ENCODE data around the gene TMEM132E. TPM values are rescaled to one million over a fixed set of nuclear protein-coding genes. Genes with fewer than 3 reads are reported as not detected.

TMEM132E gene
- total and polyA plus RNA-seq, 2 of the 8 experiments (the other 6 are each of a cell fraction or from before 2014, with no cell fraction given), result 0.45 to 0.60 TPM

DNA sequence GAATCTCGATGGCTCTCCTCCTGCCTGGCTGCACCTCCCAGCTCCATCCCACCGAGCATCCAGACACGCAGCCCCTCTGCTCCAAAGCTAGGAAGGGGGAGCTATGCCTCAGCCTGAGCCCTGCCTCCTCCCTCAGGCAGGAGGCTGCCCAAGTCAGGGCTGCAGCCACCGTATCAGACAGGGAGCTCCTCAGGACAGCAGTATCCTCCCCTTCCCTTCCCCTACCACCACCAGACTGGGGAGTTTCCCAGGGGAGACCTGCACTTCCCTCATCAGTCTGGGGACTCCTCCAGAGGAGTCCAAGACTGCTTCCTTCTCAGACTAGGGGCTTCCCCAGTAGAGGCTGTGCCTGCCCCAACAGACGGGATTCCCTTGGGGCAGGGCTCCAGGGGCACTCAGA, 17.5 kb downstream of the TMEM132E start:
- Histone ChIP-seq H2BK120ac (replicated peaks; ENCODE audit: low read depth, low read length) (no peak overlapping the region), H4K8ac (ENCODE audit: extremely low read depth, insufficient read depth, low read length) (no peak overlapping the region), H3K27me3 (replicated peaks in 1 of 4; ENCODE audit: control insufficient read depth in 3 of 4, extremely low read depth in 1 of 4, insufficient read depth in 3 of 4, low read length in 3 of 4) (peaks cover 0 to 5% (median under 1%) of the 10 kb centered on the region in 4 experiments; a peak in 3 of 7 replicates), H3K4me1 (replicated peaks in 1 of 4; ENCODE audit: control insufficient read depth in 3 of 4, insufficient read depth in 4 of 4, low read length in 3 of 4) (peaks cover 5 to 9% (median 7%) of the 10 kb centered on the region in 4 experiments), H3K23ac (ENCODE audit: insufficient read length) (no peak overlapping the region), H4K20me1 (replicated peaks in 1 of 2; ENCODE audit: control insufficient read depth in 1 of 2, insufficient read depth in 2 of 2, low read length in 2 of 2) (no peaks in the 10 kb centered on the region), H3K18ac (ENCODE audit: extremely low read depth, low read length) (no peak overlapping the region), H4K91ac (replicated peaks; ENCODE audit: insufficient read length, low read length) (no peak overlapping the region), H2AK5ac (ENCODE audit: low read depth, low read length) (0 out of 2 replicates have a peak overlapping the region, but pooled peaks have one; percentile 82), H3K56ac (replicated peaks; ENCODE audit: insufficient read length, low read depth, low read length) (no peak overlapping the region), H3K4me2 (ENCODE audit: insufficient read depth in 1 of 2, low read depth in 2 of 2, low read length in 2 of 2) (no peak overlapping the region), H3K9me3 (ENCODE audit: insufficient read depth in 2 of 2, low read depth in 1 of 2, low read length in 1 of 2) (no peaks in the 10 kb centered on the region), H3K23me2 (ENCODE audit: low read depth, low read length) (no peaks in the 10 kb centered on the region), H3K36me3 (ENCODE audit: control insufficient read depth in 2 of 4, insufficient read depth in 4 of 4, low read length in 3 of 4) (no peaks in the 10 kb centered on the region), H3K9ac (replicated peaks in 1 of 4; ENCODE audit: extremely low read depth in 1 of 4, low read depth in 3 of 4, low read length in 3 of 4) (no peak overlapping the region), H2BK15ac (ENCODE audit: low read length) (peak overlapping the region; percentile 95; the same call in 1 of the 2 replicates), H2BK5ac (ENCODE audit: low read depth, low read length) (no peak overlapping the region), H3K27ac (ENCODE audit: low read depth, low read length) (no peak overlapping the region), H3K14ac (ENCODE audit: insufficient read length) (no peak overlapping the region), H3K4me3 (ENCODE audit: extremely low read depth in 1 of 4, insufficient read depth in 2 of 4, low read depth in 3 of 4, low read length in 4 of 4) (no peak overlapping the region), H2BK20ac (ENCODE audit: low read length) (no peak overlapping the region), H2AFZ (ENCODE audit: low read length) (no peak overlapping the region), H4K5ac (ENCODE audit: insufficient read length, low read depth, low read length) (no peak overlapping the region), H3K4ac (replicated peaks; ENCODE audit: insufficient read length, low read depth, low read length) (no peak overlapping the region), H2BK12ac (ENCODE audit: low read depth, low read length) (no peak overlapping the region), H3K79me2 (ENCODE audit: control insufficient read depth in 1 of 2, insufficient read depth in 2 of 2, low read length in 2 of 2) (no peaks in the 10 kb centered on the region), H3K79me1 (ENCODE audit: low read depth, low read length) (no peaks in the 10 kb centered on the region)
- ChIA-PET POLR2A (ENCODE audit: partially characterized antibody) (interaction anchor here (1.0 kb wide), 1 partner anchor 12 kb away, joined by 3 read pairs; no protein-coding TSS in a partner anchor), CTCF (ENCODE audit: partially characterized antibody) (interaction anchor here (0.8 to 1.3 kb wide), 6 partner anchors 12 to 295 kb away, joined by 3 to 8 read pairs (median 3); no protein-coding TSS in a partner anchor)
- WGBS, 2 experiments (ENCODE audit: extremely low coverage in 1 of 2, insufficient coverage in 1 of 2, insufficient read length in 1 of 2, insufficient replicate concordance in 2 of 2, low coverage in 1 of 2, low lambda C conversion rate in 2 of 2, missing lambda C conversion rate in 1 of 2), result 46% methylated on average over 5 of the region's 5 CpGs; no CpG with 5 or more reads in 1 of the 2 experiments
- FAIRE-seq, result no peak
- no peak for DNase-seq (ENCODE audit: low read depth in 1 of 2, low spot score in 2 of 2)
- TF ChIP-seq KDM1A (IDR thresholded peaks at IDR 0.05; ENCODE audit: borderline replicate concordance, low read length), result no peak
- TF ChIP-seq CBX5 (IDR thresholded peaks at IDR 0.05; ENCODE audit: low read depth, low read length), result no peak
- TF ChIP-seq SP1 (IDR thresholded peaks at IDR 0.05; ENCODE audit: low read depth, low read length), result no peak
- TF ChIP-seq TAF1 (IDR thresholded peaks at IDR 0.05; ENCODE audit: low read depth, low read length), result no peak
- TF ChIP-seq SIN3A (conservative IDR thresholded peaks at IDR 0.05 in 1 of 2, IDR thresholded peaks at IDR 0.05 in 1 of 2; ENCODE audit: low read depth in 1 of 2, low read length in 2 of 2), result no peak
- TF ChIP-seq POLR2AphosphoS5 (IDR thresholded peaks at IDR 0.05; ENCODE audit: low read depth, low read length), result no peak
- no peak for TF ChIP-seq SUZ12 (IDR thresholded peaks at IDR 0.05; ENCODE audit: low read length)
- TF ChIP-seq RNF2 (IDR thresholded peaks at IDR 0.05; ENCODE audit: borderline replicate concordance, low read depth, low read length, missing control alignments, poor library complexity, severe bottlenecking), result no peak
- no peak for TF ChIP-seq PHF8 (conservative IDR thresholded peaks at IDR 0.05; ENCODE audit: low read depth, low read length)
- no peak for TF ChIP-seq SRF (IDR thresholded peaks at IDR 0.05; ENCODE audit: low read depth, low read length)
- TF ChIP-seq GABPA (IDR thresholded peaks at IDR 0.05; ENCODE audit: borderline replicate concordance, insufficient read depth, low read length), result no peak
- TF ChIP-seq KDM4A (IDR thresholded peaks at IDR 0.05; ENCODE audit: low read depth, low read length, severe bottlenecking), result no peak
- no peak for TF ChIP-seq FOSL1 (IDR thresholded peaks at IDR 0.05; ENCODE audit: insufficient read depth, low read depth, low read length)
- TF ChIP-seq BRCA1 (IDR thresholded peaks at IDR 0.05; ENCODE audit: low read depth, low read length), result no peak

Data from H1 (cell line).